HepG2 (cell line): ENCODE results near the gene PPP2R2C. TPM values are rescaled to one million over a fixed set of nuclear protein-coding genes. Genes with fewer than 3 reads are reported as not detected.

Experiments used
- ATAC-seq: fragments of 200-7000 bp; cut with Tn5 transposase; 3 replicates; pipeline ENCODE4 v1.9.1; 2020; ENCODE audit warnings: mild to moderate bottlenecking, moderate library complexity
- BruUV-seq: library from RNA; stranded (reverse); fragments of 400-500 nt; replicated peaks from 2 replicates; lab custom pipeline; 2021; lab: Mats Ljungman, UMichigan
- CTCF ChIA-PET: fragments of 300-600 bp; formaldehyde crosslinking; extraction: SDS; loops from one replicate; lab custom pipeline; 2021; ENCODE audit warnings: low total read pairs, inconsistent platforms, low intra/inter-chr PET ratio; lab: Yijun Ruan, JAX
- POLR2A ChIA-PET: fragments of 350-600 bp; sonication (Branson Sonifier 250); formaldehyde crosslinking; loops from one replicate; lab custom pipeline; 2020; ENCODE audit warnings: antibody characterized with exemption, inconsistent platforms; lab: Yijun Ruan, JAX
- DNase-seq: peaks from one replicate; pipeline ENCODE4 v3.0.0-alpha.2; 2015; ENCODE audit warnings: low spot score
- FAIRE-seq: peaks from 3 replicates; lab custom pipeline; 2011; peaks lifted over from hg19 to GRCh38; lab: Jason Lieb, UNC
- H2AFZ ChIP-seq: one replicate; pipeline ENCODE4 v1.6.1; 2011; ENCODE audit warnings: low read length, inconsistent platforms
- H3K27ac ChIP-seq: fragments of 300-600 bp; 3 replicates; pipeline ENCODE4 v1.8.0; 2011; ENCODE audit warnings: mixed run types, mild to moderate bottlenecking, mixed read lengths, low read length, inconsistent platforms; ENCODE audit not compliant: insufficient read depth; ENCODE audit errors: extremely low read length
- H3K27me3 ChIP-seq, 2 experiments: fragments of 200-600 bp in 1 of 2; 2 replicates in 1 of 2; 3 replicates in 1 of 2; pipeline versions ENCODE4 v1.6.0 to v1.8.0; 2011; ENCODE audit warnings: low read length in 2 of 2, mild to moderate bottlenecking in 2 of 2, moderate library complexity in 2 of 2, inconsistent platforms in 1 of 2; ENCODE audit not compliant: insufficient read depth in 2 of 2, control insufficient read depth in 1 of 2
- H3K36me3 ChIP-seq, 2 experiments: fragments of 200-600 bp in 1 of 2; replicated peaks in 1 of 2; 2 replicates in 1 of 2; 3 replicates in 1 of 2; pipeline versions ENCODE4 v1.5.1 to v1.8.0; 2011; ENCODE audit warnings: low read length in 2 of 2, inconsistent platforms in 1 of 2; ENCODE audit not compliant: insufficient read depth in 2 of 2, control insufficient read depth in 1 of 2
- H3K4me1 ChIP-seq: 2 replicates; pipeline ENCODE4 v1.5.1; 2012; ENCODE audit warnings: low read length, inconsistent platforms; ENCODE audit not compliant: insufficient read depth
- H3K4me2 ChIP-seq: 2 replicates; pipeline ENCODE4 v1.6.0; 2011; ENCODE audit warnings: low read depth, low read length, inconsistent platforms
- H3K4me3 ChIP-seq, 3 experiments: fragments of 200-600 bp in 1 of 3; sonication (generic), shearing (Covaris generic) in 1 of 3; replicated peaks in 1 of 3; 2 replicates each; pipeline ENCODE4 v1.5.1; 2011 to 2016; ENCODE audit warnings: low read length in 3 of 3, inconsistent platforms in 2 of 3, low read depth in 2 of 3, mild to moderate bottlenecking in 2 of 3, control low read depth in 1 of 3, mixed read lengths in 1 of 3; ENCODE audit not compliant: insufficient read depth in 1 of 3
- H3K79me2 ChIP-seq: one replicate; pipeline ENCODE4 v1.6.1; 2011; ENCODE audit warnings: low read length, inconsistent platforms; ENCODE audit not compliant: insufficient read depth
- H3K9ac ChIP-seq: 2 replicates; pipeline ENCODE4 v1.6.0; 2011; ENCODE audit warnings: mild to moderate bottlenecking, low read depth, low read length, inconsistent platforms; ENCODE audit not compliant: insufficient read depth
- H3K9me3 ChIP-seq: 2 replicates; pipeline ENCODE4 v1.5.1; 2012; ENCODE audit warnings: mild to moderate bottlenecking, low read length
- H4K20me1 ChIP-seq: 2 replicates; pipeline ENCODE4 v1.6.0; 2011; ENCODE audit warnings: inconsistent platforms, mild to moderate bottlenecking, low read length, moderate library complexity; ENCODE audit not compliant: insufficient read depth
- CEBPB ChIP-seq: IDR thresholded peaks from 2 replicates; pipeline ENCODE4 v1.6.1; 2011; ENCODE audit warnings: low read depth, low read length, improper control_type of control experiment, borderline replicate concordance
- HNRNPLL ChIP-seq: fragments of 200-400 bp; formaldehyde crosslinking; IDR thresholded peaks from 2 replicates; pipeline ENCODE4 v1.6.1; 2017; ENCODE audit warnings: mild to moderate bottlenecking, low read depth, low read length; ENCODE audit not compliant: poor library complexity, severe bottlenecking
- NFIB ChIP-seq: sonication (generic); formaldehyde crosslinking; IDR thresholded peaks from 2 replicates; pipeline ENCODE4 v1.9.0; 2021; ENCODE audit warnings: missing genetic modification reagents, mild to moderate bottlenecking, borderline replicate concordance
- TFE3 ChIP-seq: IDR thresholded peaks from 2 replicates; pipeline ENCODE4 v1.6.1; 2016
- U2AF2 ChIP-seq: fragments of 200-400 bp; formaldehyde crosslinking; IDR thresholded peaks from 2 replicates; pipeline ENCODE4 v1.6.1; 2017; ENCODE audit warnings: low read depth, mild to moderate bottlenecking, low read length
- ZNF136 ChIP-seq: sonication (generic); formaldehyde crosslinking; IDR thresholded peaks from 2 replicates; pipeline ENCODE4 v1.8.1; 2022; ENCODE audit warnings: low read depth, mild to moderate bottlenecking, moderate library complexity, missing genetic modification reagents
- ZNF383 ChIP-seq: sonication (generic); formaldehyde crosslinking; IDR thresholded peaks from 2 replicates; pipeline ENCODE4 v1.4.0; 2020; ENCODE audit warnings: missing genetic modification reagents, mild to moderate bottlenecking, borderline replicate concordance
- ZNF629 ChIP-seq: sonication (generic); formaldehyde crosslinking; conservative IDR thresholded peaks from 2 replicates; pipeline ENCODE4 v1.5.0; 2020; ENCODE audit warnings: missing genetic modification reagents
- whole genome bisulfite sequencing: methylation state at CpG from one replicate; pipeline ENCODE4 v1.1.6; 2017; ENCODE audit warnings: low lambda C conversion rate; 5-methylcytosine and 5-hydroxymethylcytosine counted together
- in situ Hi-C: cut with HindIII; loops from 2 replicates; pipeline ENCODE4 v1.10.0; 2017; ENCODE audit warnings: low pct_unique_long_range_greater_than_20kb; ENCODE audit not compliant: extremely low pct_ligation_motif_present
- intact Hi-C: fragments of 100-400 bp; cut with micrococcal nuclease; formaldehyde crosslinking; loops from one replicate; pipeline ENCODE4 v1.10.0; 2022; ENCODE audit not compliant: unreplicated experiment
- polyA plus RNA-seq, 8 experiments: library from polyadenylated mRNA; depleted of rRNA in 3 of 8; stranded (reverse) in 7 of 8; unstranded in 1 of 8; fragments of >200 nt; fragmentation: Illumina TruSeq in 4 of 8; extraction: Trizol in 4 of 8; gene quantifications; 2 replicates each; pipeline versions ENCODE4 v1.2.1 to v1.2.3, GENCODE V29; 2011 to 2016; ENCODE audit warnings: low read depth in 4 of 8, missing spikeins in 1 of 8, mixed read lengths in 1 of 8; ENCODE audit not compliant: insufficient read depth in 1 of 8
- total RNA-seq, 5 experiments: library from RNA; depleted of rRNA; stranded (reverse); fragments of >200 nt; fragmentation: Illumina TruSeq; extraction: Trizol; gene quantifications; 2 replicates each; pipeline ENCODE4 v1.2.3, GENCODE V29; 2016; ENCODE audit warnings: low read depth in 1 of 5
- TF ChIP-seq, protein P1 (sequence below): sonication (generic); formaldehyde crosslinking; IDR thresholded peaks from 2 replicates; pipeline ENCODE4 v1.4.0; 2020; ENCODE audit warnings: missing genetic modification reagents
- TF ChIP-seq, protein P2 (sequence below), 2 experiments: sonication (generic) in 1 of 2; formaldehyde crosslinking in 1 of 2; IDR thresholded peaks; 2 replicates each; pipeline versions ENCODE4 v1.4.0 to v1.6.1; 2016 to 2020; ENCODE audit warnings: borderline replicate concordance in 1 of 2, low read depth in 1 of 2, mild to moderate bottlenecking in 1 of 2, missing genetic modification reagents in 1 of 2

Gene PPP2R2C
- total and polyA plus RNA-seq, 2 of the 13 experiments (the other 11 are each of a cell fraction or from before 2014, with no cell fraction given): 0.60 to 8.6 TPM

GRCh38 chr4:6437826-6438238 lies 34.6 kb downstream of the PPP2R2C start:
- H3K36me3 ChIP-seq: no peaks in the 10 kb centered on the region
- H4K20me1 ChIP-seq: no peaks in the 10 kb centered on the region
- CTCF ChIA-PET: no interaction called here
- peaks cover 3 to 32% of the 10 kb centered on the region in 2 experiments; a peak in 4 of 5 replicates for H3K27me3 ChIP-seq
- FAIRE-seq (no peak), DNase-seq (no peak), ATAC-seq (no peak)
- BruUV-seq: no TSS peak
- H3K79me2 ChIP-seq: no peaks in the 10 kb centered on the region
- H3K4me1 ChIP-seq: no peaks in the 10 kb centered on the region
- H3K27ac ChIP-seq: no peak overlapping the region
- POLR2A ChIA-PET: no interaction called here
- no peak overlapping the region for H3K4me2 ChIP-seq
- peaks cover 17% of the 10 kb centered on the region for H3K9me3 ChIP-seq
- intact Hi-C loops (no loop called here), in situ Hi-C loops (no loop called here)
- no peak overlapping the region for H3K9ac ChIP-seq
- 5% methylated on average over 5 of the region's 5 CpGs for WGBS
- no peak overlapping the region for H3K4me3 ChIP-seq
- H2AFZ ChIP-seq: no peak overlapping the region
- TF ChIP-seq, protein P1, sequence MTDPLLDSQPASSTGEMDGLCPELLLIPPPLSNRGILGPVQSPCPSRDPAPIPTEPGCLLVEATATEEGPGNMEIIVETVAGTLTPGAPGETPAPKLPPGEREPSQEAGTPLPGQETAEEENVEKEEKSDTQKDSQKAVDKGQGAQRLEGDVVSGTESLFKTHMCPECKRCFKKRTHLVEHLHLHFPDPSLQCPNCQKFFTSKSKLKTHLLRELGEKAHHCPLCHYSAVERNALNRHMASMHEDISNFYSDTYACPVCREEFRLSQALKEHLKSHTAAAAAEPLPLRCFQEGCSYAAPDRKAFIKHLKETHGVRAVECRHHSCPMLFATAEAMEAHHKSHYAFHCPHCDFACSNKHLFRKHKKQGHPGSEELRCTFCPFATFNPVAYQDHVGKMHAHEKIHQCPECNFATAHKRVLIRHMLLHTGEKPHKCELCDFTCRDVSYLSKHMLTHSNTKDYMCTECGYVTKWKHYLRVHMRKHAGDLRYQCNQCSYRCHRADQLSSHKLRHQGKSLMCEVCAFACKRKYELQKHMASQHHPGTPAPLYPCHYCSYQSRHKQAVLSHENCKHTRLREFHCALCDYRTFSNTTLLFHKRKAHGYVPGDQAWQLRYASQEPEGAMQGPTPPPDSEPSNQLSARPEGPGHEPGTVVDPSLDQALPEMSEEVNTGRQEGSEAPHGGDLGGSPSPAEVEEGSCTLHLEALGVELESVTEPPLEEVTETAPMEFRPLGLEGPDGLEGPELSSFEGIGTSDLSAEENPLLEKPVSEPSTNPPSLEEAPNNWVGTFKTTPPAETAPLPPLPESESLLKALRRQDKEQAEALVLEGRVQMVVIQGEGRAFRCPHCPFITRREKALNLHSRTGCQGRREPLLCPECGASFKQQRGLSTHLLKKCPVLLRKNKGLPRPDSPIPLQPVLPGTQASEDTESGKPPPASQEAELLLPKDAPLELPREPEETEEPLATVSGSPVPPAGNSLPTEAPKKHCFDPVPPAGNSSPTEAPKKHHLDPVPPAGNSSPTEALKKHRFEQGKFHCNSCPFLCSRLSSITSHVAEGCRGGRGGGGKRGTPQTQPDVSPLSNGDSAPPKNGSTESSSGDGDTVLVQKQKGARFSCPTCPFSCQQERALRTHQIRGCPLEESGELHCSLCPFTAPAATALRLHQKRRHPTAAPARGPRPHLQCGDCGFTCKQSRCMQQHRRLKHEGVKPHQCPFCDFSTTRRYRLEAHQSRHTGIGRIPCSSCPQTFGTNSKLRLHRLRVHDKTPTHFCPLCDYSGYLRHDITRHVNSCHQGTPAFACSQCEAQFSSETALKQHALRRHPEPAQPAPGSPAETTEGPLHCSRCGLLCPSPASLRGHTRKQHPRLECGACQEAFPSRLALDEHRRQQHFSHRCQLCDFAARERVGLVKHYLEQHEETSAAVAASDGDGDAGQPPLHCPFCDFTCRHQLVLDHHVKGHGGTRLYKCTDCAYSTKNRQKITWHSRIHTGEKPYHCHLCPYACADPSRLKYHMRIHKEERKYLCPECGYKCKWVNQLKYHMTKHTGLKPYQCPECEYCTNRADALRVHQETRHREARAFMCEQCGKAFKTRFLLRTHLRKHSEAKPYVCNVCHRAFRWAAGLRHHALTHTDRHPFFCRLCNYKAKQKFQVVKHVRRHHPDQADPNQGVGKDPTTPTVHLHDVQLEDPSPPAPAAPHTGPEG (CRISPR knock-in tag): no peak
- TF ChIP-seq, protein P2, sequence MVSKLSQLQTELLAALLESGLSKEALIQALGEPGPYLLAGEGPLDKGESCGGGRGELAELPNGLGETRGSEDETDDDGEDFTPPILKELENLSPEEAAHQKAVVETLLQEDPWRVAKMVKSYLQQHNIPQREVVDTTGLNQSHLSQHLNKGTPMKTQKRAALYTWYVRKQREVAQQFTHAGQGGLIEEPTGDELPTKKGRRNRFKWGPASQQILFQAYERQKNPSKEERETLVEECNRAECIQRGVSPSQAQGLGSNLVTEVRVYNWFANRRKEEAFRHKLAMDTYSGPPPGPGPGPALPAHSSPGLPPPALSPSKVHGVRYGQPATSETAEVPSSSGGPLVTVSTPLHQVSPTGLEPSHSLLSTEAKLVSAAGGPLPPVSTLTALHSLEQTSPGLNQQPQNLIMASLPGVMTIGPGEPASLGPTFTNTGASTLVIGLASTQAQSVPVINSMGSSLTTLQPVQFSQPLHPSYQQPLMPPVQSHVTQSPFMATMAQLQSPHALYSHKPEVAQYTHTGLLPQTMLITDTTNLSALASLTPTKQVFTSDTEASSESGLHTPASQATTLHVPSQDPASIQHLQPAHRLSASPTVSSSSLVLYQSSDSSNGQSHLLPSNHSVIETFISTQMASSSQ (IDR thresholded peaks at IDR 0.05; ENCODE audit: low read depth): no peak
- TF ChIP-seq, protein P2 (CRISPR knock-in tag; IDR thresholded peaks at IDR 0.05; ENCODE audit: borderline replicate concordance): no peak
- no peak for TF ChIP-seq ZNF629 (CRISPR knock-in tag)
- TF ChIP-seq NFIB (CRISPR knock-in tag): no peak
- no peak for TF ChIP-seq CEBPB
- no peak for TF ChIP-seq ZNF136 (CRISPR knock-in tag)
- TF ChIP-seq HNRNPLL: no peak
- no peak for TF ChIP-seq TFE3 (CRISPR knock-in tag)
- no peak for TF ChIP-seq U2AF2
- no peak for TF ChIP-seq ZNF383 (CRISPR knock-in tag)
